ENCODE results near the gene ALG10.

DNA sequence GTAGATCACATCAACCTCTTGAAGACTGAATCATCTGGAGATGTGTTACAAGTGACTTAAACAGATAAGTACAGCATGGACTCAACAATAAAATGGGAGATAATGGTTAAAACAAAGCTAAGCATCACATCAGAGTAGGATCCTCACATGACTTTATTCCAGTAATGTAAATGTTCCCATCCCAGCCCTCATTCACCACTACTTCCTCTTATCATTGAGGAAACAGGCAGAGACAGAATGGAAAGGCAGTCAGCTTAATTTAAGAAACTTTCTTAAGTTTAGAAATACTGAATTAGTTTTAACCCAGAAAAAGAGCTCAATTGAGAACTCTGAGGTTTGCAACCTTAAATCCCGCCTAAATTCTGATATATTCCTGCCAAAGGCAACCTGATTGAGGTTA lies 1.2 kb upstream of the ALG10 start:
- TF ChIP-seq, protein P1, sequence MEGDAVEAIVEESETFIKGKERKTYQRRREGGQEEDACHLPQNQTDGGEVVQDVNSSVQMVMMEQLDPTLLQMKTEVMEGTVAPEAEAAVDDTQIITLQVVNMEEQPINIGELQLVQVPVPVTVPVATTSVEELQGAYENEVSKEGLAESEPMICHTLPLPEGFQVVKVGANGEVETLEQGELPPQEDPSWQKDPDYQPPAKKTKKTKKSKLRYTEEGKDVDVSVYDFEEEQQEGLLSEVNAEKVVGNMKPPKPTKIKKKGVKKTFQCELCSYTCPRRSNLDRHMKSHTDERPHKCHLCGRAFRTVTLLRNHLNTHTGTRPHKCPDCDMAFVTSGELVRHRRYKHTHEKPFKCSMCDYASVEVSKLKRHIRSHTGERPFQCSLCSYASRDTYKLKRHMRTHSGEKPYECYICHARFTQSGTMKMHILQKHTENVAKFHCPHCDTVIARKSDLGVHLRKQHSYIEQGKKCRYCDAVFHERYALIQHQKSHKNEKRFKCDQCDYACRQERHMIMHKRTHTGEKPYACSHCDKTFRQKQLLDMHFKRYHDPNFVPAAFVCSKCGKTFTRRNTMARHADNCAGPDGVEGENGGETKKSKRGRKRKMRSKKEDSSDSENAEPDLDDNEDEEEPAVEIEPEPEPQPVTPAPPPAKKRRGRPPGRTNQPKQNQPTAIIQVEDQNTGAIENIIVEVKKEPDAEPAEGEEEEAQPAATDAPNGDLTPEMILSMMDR (IDR thresholded peaks at IDR 0.05; ENCODE audit: insufficient read depth, low read length, poor library complexity, severe bottlenecking), result no peak
- TF ChIP-seq EZH2phosphoT487 (conservative IDR thresholded peaks at IDR 0.05; ENCODE audit: low read length), result no peak
